Measurements from ENCODE around the gene ACER2.
"Not testable (repeated sequence)": the region's sequence is repeated elsewhere in the genome, so short reads cannot be mapped to it uniquely, and the experiment has no call there.

Gene ACER2

DNA sequence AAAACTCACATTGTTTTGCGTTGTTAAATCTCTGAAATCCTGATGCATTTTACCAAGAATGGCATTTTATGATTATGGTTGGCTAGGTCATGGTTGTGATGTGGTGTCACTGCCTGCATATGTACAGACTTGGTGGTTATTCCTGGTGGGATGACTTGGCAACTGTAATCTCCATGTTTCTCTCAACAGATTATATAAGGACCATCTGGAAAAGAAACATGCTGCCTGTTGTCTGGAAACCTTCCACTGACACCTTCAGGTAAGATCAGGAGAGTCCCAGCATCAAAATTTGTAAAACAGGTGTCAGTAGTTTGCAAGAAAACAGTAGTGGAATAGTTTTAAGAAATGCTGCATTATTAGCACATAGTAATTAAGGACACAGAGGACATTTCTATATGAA lies 3.0 kb upstream of the ACER2 start:
- no peak overlapping the region for H3K4me3 ChIP-seq (replicated peaks in 1 of 2; ENCODE audit: low read depth in 2 of 2, low read length in 2 of 2)
- no peak for DNase-seq (ENCODE audit: low read depth in 2 of 2)
- TF ChIP-seq, protein P1, sequence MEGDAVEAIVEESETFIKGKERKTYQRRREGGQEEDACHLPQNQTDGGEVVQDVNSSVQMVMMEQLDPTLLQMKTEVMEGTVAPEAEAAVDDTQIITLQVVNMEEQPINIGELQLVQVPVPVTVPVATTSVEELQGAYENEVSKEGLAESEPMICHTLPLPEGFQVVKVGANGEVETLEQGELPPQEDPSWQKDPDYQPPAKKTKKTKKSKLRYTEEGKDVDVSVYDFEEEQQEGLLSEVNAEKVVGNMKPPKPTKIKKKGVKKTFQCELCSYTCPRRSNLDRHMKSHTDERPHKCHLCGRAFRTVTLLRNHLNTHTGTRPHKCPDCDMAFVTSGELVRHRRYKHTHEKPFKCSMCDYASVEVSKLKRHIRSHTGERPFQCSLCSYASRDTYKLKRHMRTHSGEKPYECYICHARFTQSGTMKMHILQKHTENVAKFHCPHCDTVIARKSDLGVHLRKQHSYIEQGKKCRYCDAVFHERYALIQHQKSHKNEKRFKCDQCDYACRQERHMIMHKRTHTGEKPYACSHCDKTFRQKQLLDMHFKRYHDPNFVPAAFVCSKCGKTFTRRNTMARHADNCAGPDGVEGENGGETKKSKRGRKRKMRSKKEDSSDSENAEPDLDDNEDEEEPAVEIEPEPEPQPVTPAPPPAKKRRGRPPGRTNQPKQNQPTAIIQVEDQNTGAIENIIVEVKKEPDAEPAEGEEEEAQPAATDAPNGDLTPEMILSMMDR (IDR thresholded peaks at IDR 0.05; ENCODE audit: low read depth, low read length): no peak

DNA sequence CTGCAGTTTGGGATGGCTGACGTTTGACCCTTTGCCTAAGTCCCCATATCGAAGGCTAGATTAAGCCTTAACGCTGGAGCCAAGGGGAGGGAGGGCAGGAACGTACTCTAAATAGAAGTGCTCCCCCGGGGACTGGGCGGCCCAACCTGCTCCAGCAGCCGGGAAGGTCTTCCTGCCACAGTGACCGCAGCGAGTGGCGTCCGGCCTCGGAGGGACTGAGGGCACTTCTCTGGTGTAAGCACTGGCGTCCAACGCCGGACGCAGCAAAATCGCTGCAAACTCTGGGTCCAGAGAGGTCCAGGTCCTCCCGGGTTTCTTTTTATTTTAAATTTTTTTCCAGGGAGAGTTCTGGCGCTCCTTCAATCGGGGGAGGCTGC lies 505 bp upstream of the ACER2 start:
- no peak for DNase-seq (ENCODE audit: low read depth in 2 of 2)
- H3K4me3 ChIP-seq (replicated peaks in 1 of 2; ENCODE audit: low read depth in 2 of 2, low read length in 2 of 2): peak overlapping the region; percentile 83
- TF ChIP-seq, protein P1 (IDR thresholded peaks at IDR 0.05; ENCODE audit: low read depth, low read length): no peak

DNA sequence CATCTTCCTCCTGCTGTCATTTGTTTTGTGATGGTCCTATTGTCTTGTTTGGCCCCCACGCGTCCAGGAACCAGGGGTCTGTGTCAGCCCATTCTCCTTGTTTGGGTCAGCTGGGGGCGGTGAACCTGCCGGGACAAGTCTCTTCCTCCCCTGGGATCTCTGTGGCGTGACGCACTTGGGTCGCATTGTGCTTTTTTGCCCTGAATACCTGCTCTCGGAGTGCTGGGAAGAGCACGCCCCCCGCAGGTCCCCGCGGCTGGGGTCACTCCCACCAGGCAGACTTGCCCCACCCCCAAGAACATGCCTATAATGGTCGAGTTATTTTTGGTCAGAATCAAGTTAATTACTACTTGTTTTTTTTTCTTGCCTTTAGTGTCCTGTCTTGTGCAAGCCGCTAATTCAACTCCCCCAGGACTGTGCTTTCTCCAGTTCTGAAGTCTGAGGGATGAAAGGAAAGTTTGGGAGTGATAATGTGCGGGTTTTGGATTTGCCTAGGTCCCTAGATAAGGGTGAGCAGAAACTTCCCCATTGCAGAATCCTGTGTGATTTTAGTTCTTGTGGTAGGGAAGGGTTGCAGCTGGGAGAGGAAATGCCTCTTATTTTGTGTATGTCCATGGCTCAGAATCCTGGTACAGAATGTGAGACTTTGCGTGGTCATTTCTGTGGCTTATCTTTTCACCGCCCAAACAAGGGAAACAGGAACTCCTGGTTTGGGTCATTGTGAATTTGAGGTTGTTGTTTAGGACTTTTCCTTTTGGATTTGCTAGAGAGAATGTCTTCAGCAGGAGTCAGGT lies 789 bp downstream of the ACER2 start:
- peak overlapping the region; percentile 83 for H3K4me3 ChIP-seq (replicated peaks in 1 of 2; ENCODE audit: low read depth in 2 of 2, low read length in 2 of 2)
- TF ChIP-seq, protein P1 (IDR thresholded peaks at IDR 0.05; ENCODE audit: low read depth, low read length): no peak
- DNase-seq (ENCODE audit: low read depth in 2 of 2): peak in 1 of 2 donors; percentile 38

DNA sequence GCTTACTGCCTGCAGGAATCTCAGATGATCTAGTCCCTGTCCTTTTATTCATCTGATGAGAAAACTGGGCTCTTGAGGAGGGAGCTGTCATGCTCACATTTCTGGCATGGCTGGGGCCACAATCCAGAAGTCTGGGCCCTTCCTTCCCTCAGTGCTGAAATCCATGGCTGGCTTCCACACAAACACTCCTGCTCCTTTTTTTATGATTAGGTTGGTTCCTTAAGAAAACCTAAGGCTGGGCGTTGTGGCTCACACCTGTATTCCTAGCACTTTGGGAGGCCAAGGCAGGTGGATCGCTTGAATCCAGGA lies 1.3 kb downstream of the ACER2 start:
- H3K4me3 ChIP-seq (replicated peaks in 1 of 2; ENCODE audit: low read depth in 2 of 2, low read length in 2 of 2): peak overlapping the region in 1 of 2 donors; percentile 83
- no peak for DNase-seq (ENCODE audit: low read depth in 2 of 2)
- TF ChIP-seq, protein P1 (IDR thresholded peaks at IDR 0.05; ENCODE audit: low read depth, low read length): no peak

DNA sequence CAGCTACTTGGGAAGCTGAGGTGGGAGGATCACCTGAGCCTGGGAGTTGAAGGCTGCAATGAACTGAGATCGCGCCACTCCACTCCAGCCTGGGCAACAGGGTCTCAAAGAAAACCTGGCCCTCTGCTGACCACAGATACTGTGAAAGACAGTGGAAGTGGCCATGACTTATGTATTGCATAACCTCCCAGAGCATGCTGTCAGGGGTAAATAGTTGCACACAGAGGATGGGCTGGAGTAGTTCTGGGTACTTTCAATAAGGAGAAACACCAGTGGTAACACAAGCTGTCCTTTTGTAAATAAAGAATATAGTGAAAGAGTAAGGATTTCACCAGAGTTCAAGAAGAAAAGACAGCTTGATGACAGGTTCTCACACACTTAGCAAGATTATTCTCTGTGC lies 1.8 kb downstream of the ACER2 start:
- H3K4me3 ChIP-seq (replicated peaks in 1 of 2; ENCODE audit: low read depth in 2 of 2, low read length in 2 of 2): no peak overlapping the region
- no peak for DNase-seq (ENCODE audit: low read depth in 2 of 2)
- TF ChIP-seq, protein P1 (IDR thresholded peaks at IDR 0.05; ENCODE audit: low read depth, low read length): no peak

DNA sequence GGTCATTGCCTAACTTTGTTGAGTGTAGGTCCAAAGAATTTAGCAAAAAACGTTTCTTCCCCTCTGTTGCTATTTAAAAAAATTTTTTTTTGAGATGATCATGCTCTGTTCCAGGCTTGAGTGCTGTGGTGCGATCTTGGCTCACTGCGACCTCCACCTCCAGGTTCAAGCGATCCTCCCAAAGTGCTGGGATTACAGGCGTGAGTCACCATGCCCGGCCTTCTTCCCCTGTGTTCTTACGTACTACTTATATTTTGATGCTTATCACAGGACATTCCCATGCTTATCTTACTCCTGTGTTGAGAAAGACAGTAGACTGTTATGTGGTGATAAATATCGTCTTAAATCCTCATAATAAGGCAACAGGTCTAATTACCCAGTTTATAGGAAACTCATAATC lies 2.5 kb downstream of the ACER2 start:
- DNase-seq (ENCODE audit: low read depth in 2 of 2): peak; percentile 47 to 61
- H3K4me3 ChIP-seq (replicated peaks in 1 of 2; ENCODE audit: low read depth in 2 of 2, low read length in 2 of 2): no peak overlapping the region
- TF ChIP-seq, protein P1 (IDR thresholded peaks at IDR 0.05; ENCODE audit: low read depth, low read length): no peak

DNA sequence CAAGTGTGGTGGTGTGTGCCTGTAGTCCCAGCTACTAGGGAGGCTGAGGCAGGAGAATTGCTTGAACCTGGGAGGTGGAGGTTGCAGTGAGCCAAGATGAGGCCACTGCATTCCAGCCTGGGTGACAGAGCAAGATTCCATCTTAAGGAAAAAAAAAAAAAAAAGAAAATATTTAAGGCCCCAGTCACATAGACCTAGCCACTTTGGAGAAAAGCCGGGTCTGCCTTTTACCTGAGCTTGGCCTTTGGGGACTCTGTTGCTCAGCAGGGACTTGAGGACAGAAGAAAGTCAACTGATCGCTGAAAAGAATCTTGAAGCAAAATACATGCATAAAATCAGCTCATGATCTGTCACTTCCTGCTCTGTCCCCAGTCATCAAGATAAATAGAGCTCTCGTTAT lies 4.6 kb downstream of the ACER2 start:
- DNase-seq (ENCODE audit: low read depth in 2 of 2); H3K4me3 ChIP-seq (replicated peaks in 1 of 2; ENCODE audit: low read depth in 2 of 2, low read length in 2 of 2): not testable (repeated sequence)

Measured in cardiac fibroblast (primary cell).